GM12878 (cell line): ENCODE results near the gene CATSPER2. TPM values are rescaled to one million over a fixed set of nuclear protein-coding genes. Genes with fewer than 3 reads are reported as not detected.
"Not testable (repeated sequence)": the region's sequence is repeated elsewhere in the genome, so short reads cannot be mapped to it uniquely, and the experiment has no call there.

ENCODE experiments used
- ATAC-seq: fragments of 200-7000 bp; cut with Tn5 transposase; 3 replicates; pipeline ENCODE4 v1.9.1; 2020; ENCODE audit warnings: mild to moderate bottlenecking, moderate library complexity
- BruUV-seq: library from RNA; stranded (reverse); fragments of 400-500 nt; replicated peaks from 2 replicates; lab custom pipeline; 2021; lab: Mats Ljungman, UMichigan
- CTCF ChIA-PET: fragments of 300-600 bp; sonication (Branson Sonifier 250); formaldehyde crosslinking; extraction: SDS; loops from one replicate; lab custom pipeline; 2021; ENCODE audit warnings: inconsistent platforms; lab: Yijun Ruan, JAX
- POLR2A ChIA-PET: fragments of 350-600 bp; formaldehyde crosslinking; extraction: SDS; loops from one replicate; lab custom pipeline; 2021; ENCODE audit warnings: inconsistent platforms; lab: Charles Lee
- RAD21 ChIA-PET: fragments of 300-600 bp; sonication (Branson Sonifier 250); formaldehyde crosslinking; loops from one replicate; lab custom pipeline; 2023; ENCODE audit warnings: antibody characterized with exemption; ENCODE audit not compliant: unreplicated experiment; lab: Charles Lee
- SMC1A ChIA-PET: fragments of 300-600 bp; sonication (Branson Sonifier 250); formaldehyde crosslinking; loops from one replicate; lab custom pipeline; 2023; ENCODE audit not compliant: unreplicated experiment, uncharacterized antibody; lab: Charles Lee
- DNase-seq: peaks from one replicate; pipeline ENCODE4 v3.0.0-alpha.2; 2011; ENCODE audit warnings: low read depth, low spot score
- FAIRE-seq: peaks from 3 replicates; lab custom pipeline; 2011; peaks lifted over from hg19 to GRCh38; lab: Jason Lieb, UNC
- H2AFZ ChIP-seq: 2 replicates; pipeline ENCODE4 v1.6.0; 2011; ENCODE audit warnings: low read depth, low read length, control low read depth; ENCODE audit not compliant: control insufficient read depth
- H3K27ac ChIP-seq: 2 replicates; pipeline ENCODE4 v1.5.1; 2011; ENCODE audit warnings: control low read depth; ENCODE audit not compliant: control insufficient read depth, insufficient read depth
- H3K27me3 ChIP-seq, 2 experiments: replicated peaks in 1 of 2; 2 replicates each; pipeline versions ENCODE4 v1.6.0 to v1.6.1; 2011; ENCODE audit warnings: low read length in 1 of 2; ENCODE audit not compliant: control insufficient read depth in 2 of 2, insufficient read depth in 2 of 2
- H3K36me3 ChIP-seq, 2 experiments: 2 replicates each; pipeline ENCODE4 v1.5.1; 2011; ENCODE audit warnings: low read length in 1 of 2; ENCODE audit not compliant: control insufficient read depth in 2 of 2, insufficient read depth in 2 of 2
- H3K4me1 ChIP-seq: 2 replicates; pipeline ENCODE4 v1.6.1; 2011; ENCODE audit warnings: mild to moderate bottlenecking, low read length, moderate library complexity, mixed read lengths; ENCODE audit not compliant: control insufficient read depth, insufficient read depth
- H3K4me2 ChIP-seq: 2 replicates; pipeline ENCODE4 v1.6.0; 2011; ENCODE audit warnings: control low read depth; ENCODE audit not compliant: control insufficient read depth, insufficient read depth
- H3K4me3 ChIP-seq: fragments of 200-600 bp; sonication (generic); 2 replicates; pipeline ENCODE4 v1.5.1; 2016
- H3K79me2 ChIP-seq: 2 replicates; pipeline ENCODE4 v1.6.0; 2011; ENCODE audit warnings: low read length; ENCODE audit not compliant: control insufficient read depth, insufficient read depth
- H3K9ac ChIP-seq: 2 replicates; pipeline ENCODE4 v1.8.0; 2011; ENCODE audit warnings: low read length, control low read depth, mixed read lengths; ENCODE audit not compliant: control insufficient read depth, insufficient read depth
- H3K9me3 ChIP-seq: replicated peaks from 3 replicates; pipeline ENCODE4 v1.5.1; 2011; ENCODE audit warnings: mild to moderate bottlenecking, low read length; ENCODE audit not compliant: control insufficient read depth, insufficient read depth
- H4K20me1 ChIP-seq: 2 replicates; pipeline ENCODE4 v1.6.0; 2011; ENCODE audit not compliant: control insufficient read depth, insufficient read depth
- HDAC6 ChIP-seq: fragments of 200-600 bp; sonication (generic); IDR thresholded peaks from one replicate; pipeline ENCODE4 v1.8.0; 2017; ENCODE audit warnings: antibody characterized with exemption; ENCODE audit not compliant: unreplicated experiment
- WGBS: methylation state at CpG from one replicate; pipeline ENCODE4 v1.1.6; 2016; ENCODE audit warnings: low lambda C conversion rate; ENCODE audit not compliant: insufficient replicate concordance, insufficient coverage; ENCODE audit errors: missing lambda C conversion rate; 5-methylcytosine and 5-hydroxymethylcytosine counted together
- in situ Hi-C: fragments of 300-500 bp; cut with MboI; formaldehyde crosslinking; loops from 9 replicates; pipeline ENCODE4 v1.14.3; 2018; ENCODE audit warnings: mixed read lengths
- intact Hi-C: fragments of 100-400 bp; cut with micrococcal nuclease; formaldehyde crosslinking; loops from one replicate; pipeline ENCODE4 v1.14.2; 2022; ENCODE audit not compliant: unreplicated experiment
- polyA plus RNA-seq, 11 experiments: library from polyadenylated mRNA; depleted of rRNA in 4 of 11; unstranded in 6 of 11; stranded (reverse) in 5 of 11; fragments of >200 nt; fragmentation: Nextera tagmentation in 4 of 11; fragmentation: Illumina TruSeq in 1 of 11; extraction: Ambion mirVana in 4 of 11; extraction: Trizol in 1 of 11; gene quantifications; 1 replicate in 1 of 11; 2 replicates in 10 of 11; pipeline versions ENCODE4 v1.2.1 to v1.2.3, GENCODE V29; 2011 to 2016; ENCODE audit warnings: inconsistent platforms in 2 of 11, missing spikeins in 2 of 11, low read depth in 1 of 11
- total RNA-seq, 4 experiments: library from RNA; depleted of rRNA in 3 of 4; stranded (reverse); fragments of >200 nt in 3 of 4; fragmentation: Illumina TruSeq in 1 of 4; extraction: Trizol in 1 of 4; gene quantifications; 2 replicates each; pipeline versions ENCODE4 v1.2.1 to v1.2.3, GENCODE V29; 2013 to 2021

Gene CATSPER2
- total and polyA plus RNA-seq, 10 of the 15 experiments (the other 5 are each of a cell fraction or from before 2014, with no cell fraction given), result 0.64 to 7.2 (median 2.5) TPM

DNA sequence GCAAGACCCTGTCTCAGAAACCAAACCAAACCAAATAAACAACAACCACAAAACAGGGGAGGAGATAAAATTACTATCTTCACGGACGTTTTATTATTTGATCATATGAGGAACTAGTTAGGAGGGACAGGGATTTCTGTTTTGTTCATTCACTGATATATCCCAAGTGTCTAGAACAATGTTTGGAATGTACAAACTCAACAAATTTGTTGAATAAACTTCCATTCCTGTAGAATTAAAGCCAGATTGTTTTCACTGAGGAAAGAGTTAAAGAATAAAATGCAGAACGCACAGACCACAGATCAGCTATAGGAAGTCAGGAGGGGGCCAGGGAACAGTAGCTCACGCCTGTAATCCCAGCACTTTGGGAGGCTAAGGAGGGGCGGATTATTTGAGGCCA, 23.5 kb downstream of the CATSPER2 start:
- no peak overlapping the region for H3K9ac ChIP-seq
- no peaks in the 10 kb centered on the region for H3K9me3 ChIP-seq
- in situ Hi-C loops (no loop called here), intact Hi-C loops (no loop called here)
- no TSS peak for BruUV-seq
- ChIA-PET CTCF (no interaction called here), RAD21 (no interaction called here), POLR2A (no interaction called here), SMC1A (interaction anchor here (0.6 kb wide), 1 partner anchor 162 kb away, joined by 3 read pairs; no protein-coding TSS in a partner anchor)
- no peak for FAIRE-seq
- no peak for ATAC-seq
- no peaks in the 10 kb centered on the region for H3K4me1 ChIP-seq
- TF ChIP-seq HDAC6, result no peak
- DNase-seq, result no peak
- H3K79me2 ChIP-seq, result no peaks in the 10 kb centered on the region
- no peaks in the 10 kb centered on the region for H4K20me1 ChIP-seq
- H3K36me3 ChIP-seq, result no peaks in the 10 kb centered on the region
- H3K27me3 ChIP-seq, result no peaks in the 10 kb centered on the region; a peak in 1 of 4 replicates
- no peak overlapping the region for H3K4me3 ChIP-seq
- no peak overlapping the region for H3K27ac ChIP-seq
- no peak overlapping the region for H3K4me2 ChIP-seq
- WGBS, result 3% methylated on average over 5 of the region's 5 CpGs
- no peak overlapping the region for H2AFZ ChIP-seq

DNA sequence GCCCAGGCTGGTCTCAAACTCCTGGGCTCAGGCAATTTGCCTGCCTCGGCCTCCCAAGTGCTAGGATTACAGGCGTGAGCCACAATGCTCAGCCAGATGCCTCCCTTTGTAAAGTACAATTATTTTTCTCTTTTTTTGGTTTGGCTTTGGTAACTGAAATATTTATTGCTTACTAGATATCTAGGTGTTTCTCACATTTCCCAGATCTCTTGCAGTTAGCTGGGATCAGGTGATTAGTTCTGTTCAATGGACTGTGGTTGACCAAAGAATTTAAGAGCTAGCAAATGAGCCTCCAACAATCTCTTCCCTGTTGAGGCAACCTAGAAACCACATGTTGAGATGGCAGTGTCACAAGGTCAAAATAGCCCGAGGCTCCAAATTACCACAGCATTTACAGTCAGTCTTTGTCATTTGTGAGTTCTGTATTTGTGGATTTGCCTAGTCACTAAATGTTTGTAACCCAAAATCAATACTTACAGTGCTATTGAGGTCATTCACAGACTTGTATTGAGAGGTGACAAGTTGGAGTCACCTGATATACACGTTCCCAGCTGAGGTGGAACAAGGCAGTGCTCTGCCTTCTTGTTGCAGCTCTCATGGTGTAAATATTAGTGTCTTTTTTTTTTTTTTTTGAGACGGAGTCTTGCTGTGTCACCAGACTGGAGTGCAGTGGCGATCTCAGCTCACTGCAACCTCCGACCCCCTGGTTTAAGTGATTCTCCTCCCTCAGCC, 26.4 kb downstream of the CATSPER2 start:
- CTCF ChIA-PET, result interaction anchor here (0.6 kb wide), 1 partner anchor 173 kb away, joined by 3 read pairs; no protein-coding TSS in a partner anchor
- in situ Hi-C loops, ATAC-seq, SMC1A ChIA-PET, H3K27ac ChIP-seq, H3K27me3 ChIP-seq, H3K9ac ChIP-seq, BruUV-seq, H3K36me3 ChIP-seq, H3K4me3 ChIP-seq, DNase-seq, RAD21 ChIA-PET, H4K20me1 ChIP-seq, H3K9me3 ChIP-seq, intact Hi-C loops, H3K4me1 ChIP-seq, H3K4me2 ChIP-seq, H2AFZ ChIP-seq, POLR2A ChIA-PET, H3K79me2 ChIP-seq: not testable (repeated sequence)
- 39% methylated on average over 2 of the region's 7 CpGs for WGBS
- FAIRE-seq, result peak; percentile 49

DNA sequence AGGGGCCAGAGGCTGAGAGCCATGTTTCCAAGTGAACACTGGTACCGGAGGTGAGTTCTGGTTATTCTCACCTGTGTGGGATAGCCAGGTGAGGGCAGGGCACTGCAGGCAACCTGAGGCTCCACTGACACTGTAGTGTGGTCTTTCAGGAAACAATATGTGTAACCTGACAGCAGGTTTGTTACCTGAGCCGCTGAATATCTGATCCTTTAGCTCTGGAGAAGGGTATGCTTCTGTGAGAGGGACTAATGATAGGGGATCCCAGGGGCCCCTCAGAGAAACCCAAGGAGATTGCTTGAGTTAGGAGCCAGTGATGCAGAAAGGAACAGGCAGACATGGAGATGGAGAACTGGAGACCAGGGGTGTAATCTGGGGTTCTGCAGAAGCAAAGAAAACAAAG, 29.9 kb downstream of the CATSPER2 start, which contains the start of gene STRC:
Gene STRC (minus strand): TSS at position 101 of the 400 bp plus-strand sequence. CDS start 78 bp downstream, at position 23.
- DNase-seq, H3K4me1 ChIP-seq, intact Hi-C loops, H3K79me2 ChIP-seq, POLR2A ChIA-PET, CTCF ChIA-PET, H3K4me3 ChIP-seq, ATAC-seq, H3K27ac ChIP-seq, H3K4me2 ChIP-seq, H3K36me3 ChIP-seq, H4K20me1 ChIP-seq, H2AFZ ChIP-seq, SMC1A ChIA-PET, H3K27me3 ChIP-seq, in situ Hi-C loops, RAD21 ChIA-PET, H3K9me3 ChIP-seq, BruUV-seq, H3K9ac ChIP-seq: not testable (repeated sequence)
- FAIRE-seq, result peak; percentile 92
- WGBS, result no CpG with 5 or more reads among the region's 2 CpGs

DNA sequence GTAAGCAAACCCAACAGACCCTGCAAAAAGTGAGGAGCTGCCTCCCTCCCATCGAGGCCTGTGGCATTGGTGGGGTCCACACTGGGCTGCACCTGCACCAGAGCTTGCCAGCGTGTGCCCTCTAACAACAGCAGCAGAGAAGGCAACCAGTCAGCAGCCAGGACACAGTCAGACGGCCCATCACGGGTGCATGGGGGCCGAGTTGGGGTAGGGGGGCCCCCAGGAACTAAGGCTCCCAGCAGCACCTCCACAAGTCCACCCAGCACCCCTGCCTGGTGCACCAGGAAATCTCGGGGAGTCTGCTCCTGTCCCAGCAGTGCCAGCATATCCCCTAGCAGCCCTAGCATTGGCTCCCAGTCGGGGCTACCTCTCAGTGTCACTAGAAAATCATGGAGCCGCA, 30.9 kb downstream of the CATSPER2 start:
- FAIRE-seq, H3K4me1 ChIP-seq, CTCF ChIA-PET, H3K9me3 ChIP-seq, intact Hi-C loops, H3K79me2 ChIP-seq, H3K36me3 ChIP-seq, POLR2A ChIA-PET, H3K4me3 ChIP-seq, H3K27me3 ChIP-seq, SMC1A ChIA-PET, H3K4me2 ChIP-seq, H2AFZ ChIP-seq, H3K9ac ChIP-seq, H4K20me1 ChIP-seq, ATAC-seq, in situ Hi-C loops, BruUV-seq, DNase-seq, H3K27ac ChIP-seq, RAD21 ChIA-PET: not testable (repeated sequence)
- WGBS, result 3% methylated on average over 3 of the region's 8 CpGs
